Forelimb muscle (tissue), 1 donor: ENCODE measurements around the gene RANGAP1. TPM values are rescaled to one million over a fixed set of nuclear protein-coding genes. Genes with fewer than 3 reads are reported as not detected.
A peak's percentile ranks its signal among the peaks of the same experiment; 100 is the strongest.

Experiments
- DNase-seq: peaks from one replicate; pipeline ENCODE4 v3.0.0-alpha.2; 2013; ENCODE audit warnings: low read depth
- polyA plus RNA-seq: library from polyadenylated mRNA; unstranded; fragments of 120-200 nt; gene quantifications from one replicate; pipeline ENCODE4 v1.2.1, GENCODE V29; 2013; ENCODE audit not compliant: insufficient read length

RANGAP1 gene
- polyA plus RNA-seq, result 27.8 TPM

- peak; percentile 97 for DNase-seq
Observed at GRCh38 chr22:41285820-41286638, at the start of gene RANGAP1. Gene RANGAP1, minus strand, starts transcription at chr22:41286187. Its CDS starts 5,143 bp downstream, at chr22:41281044.

- DNase-seq, result no peak
Observed at GRCh38 chr22:41334951-41335635, 49.1 kb upstream of the RANGAP1 start.

DNA sequence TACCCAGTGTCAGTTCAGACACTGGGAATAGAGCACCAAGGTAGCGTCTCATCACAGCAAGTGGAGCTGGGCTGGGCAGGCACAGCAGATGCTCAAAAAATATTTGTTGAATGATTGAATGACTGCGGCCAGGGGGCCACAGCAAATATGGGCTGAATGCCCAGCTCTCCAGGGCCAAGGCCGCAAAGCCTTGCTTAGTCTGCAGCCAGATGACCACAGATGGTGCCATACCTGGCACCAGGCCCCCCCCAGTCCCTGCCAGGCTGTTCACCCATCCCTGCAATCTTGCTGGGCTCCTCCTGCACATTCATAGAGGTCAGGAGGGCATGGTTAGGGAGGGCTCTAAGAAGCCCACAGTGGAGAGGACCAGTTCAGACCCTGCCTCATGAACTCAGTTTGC lies 48.2 kb upstream of the RANGAP1 start:
- DNase-seq, result no peak

DNA sequence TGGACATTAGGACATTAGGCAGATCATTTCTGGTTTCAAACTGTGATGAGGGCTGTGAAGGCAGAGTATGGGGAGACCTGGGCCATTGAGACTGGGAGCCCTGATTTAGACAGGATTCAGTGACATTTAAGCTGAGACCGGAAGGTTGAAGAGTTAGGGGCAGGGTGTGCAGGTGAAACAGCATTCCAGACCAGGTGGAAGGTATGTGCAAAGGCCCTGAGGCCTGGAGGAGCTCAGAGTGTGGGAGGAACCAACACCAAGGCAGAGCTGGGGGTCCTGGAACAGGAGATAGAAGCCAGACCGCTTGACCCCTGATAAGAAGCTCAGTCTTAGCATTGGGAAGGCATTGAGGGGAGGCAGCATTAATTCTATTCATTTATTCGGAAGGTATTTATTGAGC lies 47.8 kb upstream of the RANGAP1 start:
- DNase-seq, result no peak

- no peak for DNase-seq
Observed at GRCh38 chr22:41332217-41332939, 46.4 kb upstream of the RANGAP1 start.

GRCh38 chr22:41330169-41330568 lies 44.2 kb upstream of the RANGAP1 start:
- no peak for DNase-seq

GRCh38 chr22:41327124-41327523 lies 41.1 kb upstream of the RANGAP1 start:
- DNase-seq, result no peak

DNA sequence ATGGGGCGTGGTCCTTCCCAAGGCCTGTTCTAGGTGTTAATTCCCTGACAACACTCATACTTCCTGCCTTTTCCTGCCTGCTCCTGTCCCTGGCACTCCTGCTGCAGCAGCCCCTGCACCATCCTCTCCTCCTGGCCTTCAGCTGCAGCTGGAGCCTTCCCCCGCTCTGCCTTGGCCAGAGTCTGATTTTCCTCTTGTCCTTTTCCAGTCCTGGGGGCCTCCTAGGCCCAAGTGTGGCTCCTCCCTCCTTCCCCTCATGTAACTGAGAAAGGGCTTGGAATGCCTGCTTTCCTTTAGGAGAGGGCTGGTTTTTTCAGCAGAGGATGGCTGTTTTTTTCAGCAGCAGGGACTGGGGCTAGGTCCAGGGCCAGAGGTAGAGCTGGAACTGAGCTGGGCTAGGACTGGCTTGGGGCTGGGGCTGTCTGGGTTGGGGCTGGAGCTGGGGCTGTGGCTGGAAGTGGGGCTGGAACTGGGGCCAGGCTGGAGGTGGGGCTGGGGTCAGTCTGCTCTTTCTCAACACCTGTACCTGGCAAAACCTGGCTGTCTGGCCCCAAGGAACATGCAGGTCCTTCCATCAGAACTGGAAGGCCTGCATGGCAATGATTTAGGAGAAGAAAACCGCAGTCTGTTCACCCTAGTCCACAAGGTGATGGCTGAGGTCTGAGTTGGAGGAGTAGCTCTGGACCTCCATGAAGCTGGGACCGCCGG lies 39.0 kb upstream of the RANGAP1 start:
- DNase-seq, result no peak

- no peak for DNase-seq
Observed at GRCh38 chr22:41320416-41321240, 34.6 kb upstream of the RANGAP1 start.

- DNase-seq, result no peak
Observed at GRCh38 chr22:41315586-41315985, 29.6 kb upstream of the RANGAP1 start.

GRCh38 chr22:41314821-41315220 lies 28.8 kb upstream of the RANGAP1 start:
- DNase-seq, result no peak

DNA sequence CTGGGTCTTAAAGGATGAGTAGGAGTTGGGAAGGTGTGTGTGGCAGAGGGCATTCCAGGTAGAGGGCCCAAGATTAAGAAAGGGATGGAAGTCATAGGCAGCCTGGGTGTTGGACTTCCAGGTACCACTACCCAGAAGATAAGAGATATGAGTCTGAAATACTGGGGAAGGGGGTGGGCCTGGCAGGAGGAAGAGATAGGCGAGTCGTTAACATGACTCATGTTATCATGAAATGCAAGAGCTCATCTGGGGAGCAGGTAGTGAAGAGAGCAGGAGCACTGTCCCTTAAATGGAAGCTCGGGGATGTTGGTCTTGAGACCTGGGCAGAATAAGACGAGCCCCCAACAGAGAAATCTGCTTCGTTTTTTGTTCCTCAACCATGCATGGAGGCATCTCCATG lies 25.5 kb upstream of the RANGAP1 start:
- DNase-seq, result no peak

- no peak for DNase-seq
Observed at GRCh38 chr22:41310336-41310735, 24.3 kb upstream of the RANGAP1 start.

DNA sequence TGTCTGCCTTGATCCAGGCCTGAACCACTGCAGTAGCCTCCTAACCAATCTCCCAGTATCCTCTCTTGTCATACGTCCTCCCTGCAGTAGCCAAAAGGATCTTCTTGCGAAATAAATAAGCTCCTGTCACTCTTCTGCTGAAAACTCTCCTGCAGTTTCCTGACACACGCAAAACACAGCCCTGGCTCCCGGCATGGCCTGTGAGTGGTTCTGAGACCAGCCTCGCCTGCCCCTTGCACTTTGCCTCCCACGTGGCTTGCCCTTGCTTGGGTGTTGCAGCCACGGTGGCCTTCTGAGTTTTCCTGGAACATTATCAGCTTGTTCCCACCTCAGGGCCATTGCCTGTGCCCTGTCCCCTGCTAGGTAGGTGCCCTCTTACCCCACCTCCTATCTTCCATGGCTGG lies 22.6 kb upstream of the RANGAP1 start:
- no peak for DNase-seq

GRCh38 chr22:41308054-41308453 lies 22.1 kb upstream of the RANGAP1 start:
- no peak for DNase-seq

DNA sequence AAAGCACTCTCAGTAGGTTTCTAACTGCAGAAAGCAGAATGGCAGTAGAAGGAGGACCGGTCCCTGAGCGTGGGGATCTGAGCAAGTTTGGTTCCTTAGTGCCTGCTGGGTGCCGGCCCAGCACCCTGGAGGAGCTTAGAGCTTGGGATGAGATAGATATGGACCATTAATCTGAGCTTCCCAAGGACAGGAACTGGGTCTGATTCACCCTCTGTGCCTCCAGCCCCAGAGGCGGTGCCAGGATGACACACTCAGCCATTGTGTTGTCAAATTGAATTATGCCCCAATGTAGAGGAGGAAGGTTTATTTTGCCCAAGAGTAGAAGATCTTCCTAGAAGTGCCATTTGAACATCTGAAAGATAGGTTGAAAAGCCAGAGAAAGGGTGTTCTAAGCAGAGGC lies 19.7 kb upstream of the RANGAP1 start:
- DNase-seq, result no peak

DNA sequence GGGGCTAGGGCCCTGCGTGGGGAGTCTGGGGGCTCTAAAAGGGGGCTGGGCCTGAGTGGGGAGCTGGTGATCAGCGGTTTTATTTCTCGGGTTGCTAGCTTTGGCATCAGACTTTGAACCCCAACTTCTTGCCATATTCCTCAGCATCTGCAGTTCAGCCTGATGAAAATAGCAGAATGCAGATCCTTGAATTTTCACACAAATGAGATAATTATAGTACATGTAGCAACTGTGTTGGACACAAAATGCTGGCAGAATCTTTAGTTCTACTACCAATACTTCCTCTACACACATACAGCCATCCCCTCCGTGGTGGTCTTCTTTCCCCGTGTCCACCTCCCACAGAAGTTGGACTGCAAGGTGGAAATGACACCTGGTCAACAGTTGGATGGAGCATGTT lies 16.8 kb upstream of the RANGAP1 start:
- DNase-seq, result no peak

- no peak for DNase-seq
Observed at GRCh38 chr22:41302021-41302767, 16.2 kb upstream of the RANGAP1 start.

DNA sequence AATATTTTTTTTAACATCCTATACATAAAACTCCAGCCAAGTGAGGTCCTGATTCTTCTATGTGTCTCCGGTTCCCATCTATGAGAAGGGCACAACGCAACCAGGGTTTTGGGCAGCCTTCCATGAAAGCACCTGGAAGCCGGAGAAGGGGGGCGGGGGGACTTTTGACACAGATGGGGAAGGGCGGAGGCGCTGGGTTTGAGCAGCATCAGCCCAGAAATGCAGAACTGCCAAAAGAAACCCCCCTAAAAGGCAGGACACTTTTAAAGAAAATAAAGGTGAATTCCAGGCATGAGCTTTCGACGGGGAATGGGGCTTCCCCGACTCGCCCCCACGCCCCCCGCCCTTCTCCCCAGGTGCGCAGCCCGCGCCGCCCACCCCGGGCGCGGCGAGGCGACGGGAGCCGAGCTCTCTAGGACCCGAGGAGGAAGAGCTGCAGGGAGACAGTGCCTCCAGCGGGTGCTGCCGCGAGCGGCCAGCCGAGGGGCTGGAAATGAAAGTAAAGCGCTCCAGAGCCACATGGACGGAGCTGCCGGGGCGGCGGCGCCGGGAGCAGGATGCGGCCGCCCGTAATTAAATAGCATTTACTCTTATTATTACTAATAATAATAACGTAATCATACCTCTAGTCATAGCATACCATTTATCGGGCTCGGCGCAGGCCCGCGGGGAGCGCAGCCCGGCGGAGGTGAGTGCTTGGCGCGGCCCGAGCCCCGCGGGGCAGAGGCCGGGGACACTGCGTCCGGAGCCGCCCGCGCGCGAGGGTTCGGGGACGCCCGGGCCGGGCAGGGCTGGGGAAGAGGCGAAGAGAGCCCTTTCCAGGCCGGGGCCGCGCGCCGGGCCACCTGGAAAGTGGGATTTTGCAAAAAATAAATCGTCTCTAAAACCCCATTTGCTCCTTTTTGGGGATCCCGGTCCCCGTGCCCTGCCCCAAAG lies 15.4 kb upstream of the RANGAP1 start, which contains the start of gene ZC3H7B:
ZC3H7B (plus strand) TSS at position 441 of the 936 bp plus-strand sequence. CDS start 19,136 bp downstream, outside the sequence.
- peak; percentile 62 for DNase-seq
